ENCODE measurements around the gene DDX23. TPM values are rescaled to one million over a fixed set of nuclear protein-coding genes. Genes with fewer than 3 reads are reported as not detected.

The DDX23 gene
- total RNA-seq, 1 experiment from 2014 or later = 85.0 TPM

Other genes starting within 250 kb of the DDX23 start
- gene KANSL2, start 169.9 kb downstream of the DDX23 start, total RNA-seq (2014; rRNA removed; shearing (Covaris generic); ENCODE audit: low replicate concordance) = 42.8 and 56.3 TPM in 2 replicates
- 9.7 and 22.2 TPM in 2 replicates for gene CCNT1, start 135.5 kb downstream of the DDX23 start, total RNA-seq (2014; rRNA removed; shearing (Covaris generic); ENCODE audit: low replicate concordance)
- 30.4 and 40.0 TPM in 2 replicates for gene ADCY6, start 63.1 kb downstream of the DDX23 start, total RNA-seq (2014; rRNA removed; shearing (Covaris generic); ENCODE audit: low replicate concordance)
- 13.9 and 19.0 TPM in 2 replicates for gene CACNB3, start 33.7 kb downstream of the DDX23 start, total RNA-seq (2014; rRNA removed; shearing (Covaris generic); ENCODE audit: low replicate concordance)
- 0.12 TPM in 1 of 2 replicates, not detected in the other for gene RND1, start 13.7 kb upstream of the DDX23 start, total RNA-seq (2014; rRNA removed; shearing (Covaris generic); ENCODE audit: low replicate concordance)
- 0.94 and 3.2 TPM in 2 replicates for gene FKBP11, start 73.3 kb upstream of the DDX23 start, total RNA-seq (2014; rRNA removed; shearing (Covaris generic); ENCODE audit: low replicate concordance)
- gene ARF3, start 105.3 kb upstream of the DDX23 start, total RNA-seq (2014; rRNA removed; shearing (Covaris generic); ENCODE audit: low replicate concordance) = 77.7 and 79.1 TPM in 2 replicates
- 2.7 and 3.6 TPM in 2 replicates for gene WNT10B, start 119.6 kb upstream of the DDX23 start, total RNA-seq (2014; rRNA removed; shearing (Covaris generic); ENCODE audit: low replicate concordance)
- gene WNT1, start 126.2 kb upstream of the DDX23 start, total RNA-seq (2014; rRNA removed; shearing (Covaris generic); ENCODE audit: low replicate concordance) = not detected in 2 replicates
- 0.13 TPM in 1 of 2 replicates, not detected in the other for gene DDN, start 147.2 kb upstream of the DDX23 start, total RNA-seq (2014; rRNA removed; shearing (Covaris generic); ENCODE audit: low replicate concordance)
- gene PRKAG1, start 166.6 kb upstream of the DDX23 start, total RNA-seq (2014; rRNA removed; shearing (Covaris generic); ENCODE audit: low replicate concordance) = 76.4 and 102 TPM in 2 replicates
- 8.6 and 11.7 TPM in 2 replicates for gene KMT2D, start 208.6 kb upstream of the DDX23 start, total RNA-seq (2014; rRNA removed; shearing (Covaris generic); ENCODE audit: low replicate concordance)
- gene RHEBL1, start 217.8 kb upstream of the DDX23 start, total RNA-seq (2014; rRNA removed; shearing (Covaris generic); ENCODE audit: low replicate concordance) = 0.16 TPM in 1 of 2 replicates, not detected in the other
- not detected in 2 replicates for gene DHH, start 242.6 kb upstream of the DDX23 start, total RNA-seq (2014; rRNA removed; shearing (Covaris generic); ENCODE audit: low replicate concordance)